ENCODE data around the gene CNGA2. TPM values are rescaled to one million over a fixed set of nuclear protein-coding genes. Genes with fewer than 3 reads are reported as not detected.

CNGA2 gene
- total and polyA plus RNA-seq, 10 of the 15 experiments (the other 5 are each of a cell fraction or from before 2014, with no cell fraction given): not detected

- FAIRE-seq (no peak), DNase-seq (ENCODE audit: low read depth, low spot score) (no peak), ATAC-seq (no peak)
- intact Hi-C loops (cut with micrococcal nuclease; ENCODE audit: unreplicated experiment): no loop called here
- POLR2A ChIA-PET: no interaction called here
- SMC1A ChIA-PET (ENCODE audit: uncharacterized antibody, unreplicated experiment): interaction anchor here (0.5 kb wide), 1 partner anchor 206 kb away, joined by 5 read pairs; no protein-coding TSS in a partner anchor
- H3K4me3 ChIP-seq: no peak overlapping the region
- no peaks in the 10 kb centered on the region for H3K9me3 ChIP-seq (replicated peaks; ENCODE audit: control insufficient read depth, insufficient read depth, low read length)
- 13% methylated on average over 5 of the region's 5 CpGs for WGBS (ENCODE audit: insufficient coverage, insufficient replicate concordance, low lambda C conversion rate, missing lambda C conversion rate)
- BruUV-seq (replicated peaks): no TSS peak
- no peaks in the 10 kb centered on the region for H3K36me3 ChIP-seq (ENCODE audit: control insufficient read depth in 2 of 2, insufficient read depth in 2 of 2, low read length in 1 of 2)
- in situ Hi-C loops (cut with MboI): no loop called here
- no peaks in the 10 kb centered on the region; a peak in 1 of 4 replicates for H3K27me3 ChIP-seq (replicated peaks in 1 of 2; ENCODE audit: control insufficient read depth in 2 of 2, insufficient read depth in 2 of 2, low read length in 1 of 2)
- no peak overlapping the region for H3K9ac ChIP-seq (ENCODE audit: control insufficient read depth, insufficient read depth, low read length)
- no peak overlapping the region for H3K27ac ChIP-seq (ENCODE audit: control insufficient read depth, insufficient read depth)
- no peaks in the 10 kb centered on the region for H3K79me2 ChIP-seq (ENCODE audit: control insufficient read depth, insufficient read depth, low read length)
- H3K4me2 ChIP-seq (ENCODE audit: control insufficient read depth, insufficient read depth): no peak overlapping the region
- CTCF ChIA-PET: no interaction called here
- H4K20me1 ChIP-seq (ENCODE audit: control insufficient read depth, insufficient read depth): no peaks in the 10 kb centered on the region
- H2AFZ ChIP-seq (ENCODE audit: control insufficient read depth, low read depth, low read length): no peak overlapping the region
- H3K4me1 ChIP-seq (ENCODE audit: control insufficient read depth, insufficient read depth, low read length): no peaks in the 10 kb centered on the region
- RAD21 ChIA-PET (ENCODE audit: unreplicated experiment): no interaction called here
- TF ChIP-seq, protein P1, sequence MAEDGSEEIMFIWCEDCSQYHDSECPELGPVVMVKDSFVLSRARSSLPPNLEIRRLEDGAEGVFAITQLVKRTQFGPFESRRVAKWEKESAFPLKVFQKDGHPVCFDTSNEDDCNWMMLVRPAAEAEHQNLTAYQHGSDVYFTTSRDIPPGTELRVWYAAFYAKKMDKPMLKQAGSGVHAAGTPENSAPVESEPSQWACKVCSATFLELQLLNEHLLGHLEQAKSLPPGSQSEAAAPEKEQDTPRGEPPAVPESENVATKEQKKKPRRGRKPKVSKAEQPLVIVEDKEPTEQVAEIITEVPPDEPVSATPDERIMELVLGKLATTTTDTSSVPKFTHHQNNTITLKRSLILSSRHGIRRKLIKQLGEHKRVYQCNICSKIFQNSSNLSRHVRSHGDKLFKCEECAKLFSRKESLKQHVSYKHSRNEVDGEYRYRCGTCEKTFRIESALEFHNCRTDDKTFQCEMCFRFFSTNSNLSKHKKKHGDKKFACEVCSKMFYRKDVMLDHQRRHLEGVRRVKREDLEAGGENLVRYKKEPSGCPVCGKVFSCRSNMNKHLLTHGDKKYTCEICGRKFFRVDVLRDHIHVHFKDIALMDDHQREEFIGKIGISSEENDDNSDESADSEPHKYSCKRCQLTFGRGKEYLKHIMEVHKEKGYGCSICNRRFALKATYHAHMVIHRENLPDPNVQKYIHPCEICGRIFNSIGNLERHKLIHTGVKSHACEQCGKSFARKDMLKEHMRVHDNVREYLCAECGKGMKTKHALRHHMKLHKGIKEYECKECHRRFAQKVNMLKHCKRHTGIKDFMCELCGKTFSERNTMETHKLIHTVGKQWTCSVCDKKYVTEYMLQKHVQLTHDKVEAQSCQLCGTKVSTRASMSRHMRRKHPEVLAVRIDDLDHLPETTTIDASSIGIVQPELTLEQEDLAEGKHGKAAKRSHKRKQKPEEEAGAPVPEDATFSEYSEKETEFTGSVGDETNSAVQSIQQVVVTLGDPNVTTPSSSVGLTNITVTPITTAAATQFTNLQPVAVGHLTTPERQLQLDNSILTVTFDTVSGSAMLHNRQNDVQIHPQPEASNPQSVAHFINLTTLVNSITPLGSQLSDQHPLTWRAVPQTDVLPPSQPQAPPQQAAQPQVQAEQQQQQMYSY (CRISPR knock-in tag; IDR thresholded peaks at IDR 0.05): no peak
- TF ChIP-seq RAD51 (IDR thresholded peaks at IDR 0.05): no peak
- no peak for TF ChIP-seq ZBTB33 (IDR thresholded peaks at IDR 0.05)
- no peak for TF ChIP-seq POU2F2 (IDR thresholded peaks at IDR 0.05; ENCODE audit: borderline replicate concordance, low read depth, low read length)
- TF ChIP-seq PAX8 (IDR thresholded peaks at IDR 0.05): no peak
- TF ChIP-seq BMI1 (IDR thresholded peaks at IDR 0.05; ENCODE audit: borderline replicate concordance): no peak
- no peak for TF ChIP-seq ZNF384 (IDR thresholded peaks at IDR 0.05; ENCODE audit: borderline replicate concordance, low read depth, low read length)
- no peak for TF ChIP-seq BCLAF1 (IDR thresholded peaks at IDR 0.05)
- no peak for TF ChIP-seq POLR2AphosphoS2 (IDR thresholded peaks at IDR 0.05; ENCODE audit: low read depth, low read length)
- TF ChIP-seq RBBP5 (conservative IDR thresholded peaks at IDR 0.05): no peak
- TF ChIP-seq BACH1 (IDR thresholded peaks at IDR 0.05; ENCODE audit: borderline replicate concordance): no peak
- no peak for TF ChIP-seq SRF (IDR thresholded peaks at IDR 0.05; ENCODE audit: low read depth in 2 of 2, low read length in 2 of 2)
- TF ChIP-seq, protein P2, sequence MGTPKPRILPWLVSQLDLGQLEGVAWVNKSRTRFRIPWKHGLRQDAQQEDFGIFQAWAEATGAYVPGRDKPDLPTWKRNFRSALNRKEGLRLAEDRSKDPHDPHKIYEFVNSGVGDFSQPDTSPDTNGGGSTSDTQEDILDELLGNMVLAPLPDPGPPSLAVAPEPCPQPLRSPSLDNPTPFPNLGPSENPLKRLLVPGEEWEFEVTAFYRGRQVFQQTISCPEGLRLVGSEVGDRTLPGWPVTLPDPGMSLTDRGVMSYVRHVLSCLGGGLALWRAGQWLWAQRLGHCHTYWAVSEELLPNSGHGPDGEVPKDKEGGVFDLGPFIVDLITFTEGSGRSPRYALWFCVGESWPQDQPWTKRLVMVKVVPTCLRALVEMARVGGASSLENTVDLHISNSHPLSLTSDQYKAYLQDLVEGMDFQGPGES (IDR thresholded peaks at IDR 0.05): no peak
- no peak for TF ChIP-seq STAT3 (IDR thresholded peaks at IDR 0.05; ENCODE audit: low read depth, low read length)
- no peak for TF ChIP-seq HCFC1 (IDR thresholded peaks at IDR 0.05; ENCODE audit: low read length)
- TF ChIP-seq SUZ12 (IDR thresholded peaks at IDR 0.05; ENCODE audit: unreplicated experiment): no peak
- no peak for TF ChIP-seq MXI1 (IDR thresholded peaks at IDR 0.05; ENCODE audit: low read depth, low read length)
Measured at GRCh38 chrX:151776936-151777335, 42.4 kb downstream of the CNGA2 start.

Measured in GM12878 (cell line).